Left ventricle myocardium superior (tissue), 1 donor: ENCODE measurements around the gene ROR1. TPM values are rescaled to one million over a fixed set of nuclear protein-coding genes. Genes with fewer than 3 reads are reported as not detected.
A peak's percentile ranks its signal among the peaks of the same experiment; 100 is the strongest.

Source experiments
- ATAC-seq: fragments of 200-7000 bp; cut with Tn5 transposase; one replicate; pipeline ENCODE4 v1.9.1; 2020; ENCODE audit warnings: mild to moderate bottlenecking, moderate library complexity
- DNase-seq: peaks from one replicate; pipeline ENCODE4 v3.0.0-alpha.2; 2020
- intact Hi-C: fragments of 100-400 bp; cut with micrococcal nuclease; formaldehyde crosslinking; loops from one replicate; pipeline ENCODE4 v1.11.0; 2022
- total RNA-seq: library from RNA; stranded (reverse); fragmentation: NEBNext Ultra II Directional; extraction: Animal tissue kit (Norgen Biotek cat#: 25700); gene quantifications from one replicate; pipeline ENCODE4 v1.2.1, GENCODE V29; 2021
- donor health status: DM: no; HTN: yes; CAD: no; lungs with severe emphysema.

The ROR1 gene
- total RNA-seq, 1 donor from 2014 or later: 9.0 TPM

- DNase-seq (no peak), ATAC-seq (no peak)
- intact Hi-C loops: no loop called here
These were observed 62.6 kb downstream of the ROR1 start for GRCh38 chr1:63836374-63836773.

GRCh38 chr1:63836830-63837229, 63.0 kb downstream of the ROR1 start:
- intact Hi-C loops: no loop called here
- ATAC-seq (no peak), DNase-seq (no peak)

GRCh38 chr1:63843010-63843409, 69.2 kb downstream of the ROR1 start:
- ATAC-seq (peak; percentile 25), DNase-seq (no peak)
- intact Hi-C loops: no loop called here

GRCh38 chr1:63843884-63844283, 70.1 kb downstream of the ROR1 start:
- ATAC-seq (no peak), DNase-seq (no peak)
- intact Hi-C loops: no loop called here

GRCh38 chr1:63845346-63845745, 71.5 kb downstream of the ROR1 start:
- no peak for DNase-seq
- no peak for ATAC-seq
- intact Hi-C loops: no loop called here

- intact Hi-C loops: no loop called here
- ATAC-seq (no peak), DNase-seq (no peak)
These were observed 73.6 kb downstream of the ROR1 start for GRCh38 chr1:63847308-63847910.

GRCh38 chr1:63848733-63849132, 74.9 kb downstream of the ROR1 start:
- no peak for DNase-seq
- intact Hi-C loops: no loop called here
- ATAC-seq: no peak

- intact Hi-C loops: no loop called here
- ATAC-seq: no peak
These were observed 75.3 kb downstream of the ROR1 start for GRCh38 chr1:63849149-63849548.

GRCh38 chr1:63854091-63854490, 80.3 kb downstream of the ROR1 start:
- ATAC-seq (peak; percentile 67), DNase-seq (no peak)
- intact Hi-C loops: no loop called here

More at GRCh38 chr1:63849149-63849548, 75.3 kb downstream of the ROR1 start:
- no peak for DNase-seq

- DNase-seq: no peak
- intact Hi-C loops: no loop called here
- no peak for ATAC-seq
These were observed 82.1 kb downstream of the ROR1 start for GRCh38 chr1:63855942-63856341.

GRCh38 chr1:63856924-63857323, 83.1 kb downstream of the ROR1 start:
- DNase-seq (no peak), ATAC-seq (no peak)
- intact Hi-C loops: no loop called here

GRCh38 chr1:63857478-63857877, 83.7 kb downstream of the ROR1 start:
- DNase-seq: no peak
- intact Hi-C loops: no loop called here
- peak; percentile 65 for ATAC-seq

GRCh38 chr1:63858153-63858552, 84.3 kb downstream of the ROR1 start:
- intact Hi-C loops: no loop called here
- ATAC-seq (no peak), DNase-seq (no peak)

- peak; percentile 26 for ATAC-seq
- no peak for DNase-seq
- intact Hi-C loops: no loop called here
These were observed 85.9 kb downstream of the ROR1 start for GRCh38 chr1:63859480-63860275.

- ATAC-seq: peak; percentile 66
- intact Hi-C loops: no loop called here
These were observed 87.4 kb downstream of the ROR1 start for GRCh38 chr1:63861052-63861691.

GRCh38 chr1:63863145-63863544, 89.3 kb downstream of the ROR1 start:
- intact Hi-C loops: no loop called here
- DNase-seq: no peak
- ATAC-seq: no peak

More at GRCh38 chr1:63861052-63861691, 87.4 kb downstream of the ROR1 start:
- no peak for DNase-seq

GRCh38 chr1:63864224-63864641, 90.4 kb downstream of the ROR1 start:
- ATAC-seq (no peak), DNase-seq (no peak)
- intact Hi-C loops: no loop called here

GRCh38 chr1:63865561-63865960, 91.7 kb downstream of the ROR1 start:
- DNase-seq: no peak
- ATAC-seq: no peak
- intact Hi-C loops: no loop called here

- DNase-seq (no peak), ATAC-seq (no peak)
- intact Hi-C loops: no loop called here
These were observed 92.3 kb downstream of the ROR1 start for GRCh38 chr1:63866084-63866483.

GRCh38 chr1:63867429-63868176, 93.8 kb downstream of the ROR1 start:
- peak; percentile 41 for ATAC-seq
- intact Hi-C loops: no loop called here
- no peak for DNase-seq
